ENCODE data around the gene VPREB3. TPM values are rescaled to one million over a fixed set of nuclear protein-coding genes. Genes with fewer than 3 reads are reported as not detected.
A peak's percentile ranks its signal among the peaks of the same experiment; 100 is the strongest.

VPREB3 gene
- total and polyA plus RNA-seq, 10 of the 15 experiments (the other 5 are each of a cell fraction or from before 2014, with no cell fraction given): 0.75 to 79.5 (median 23.8) TPM

DNA sequence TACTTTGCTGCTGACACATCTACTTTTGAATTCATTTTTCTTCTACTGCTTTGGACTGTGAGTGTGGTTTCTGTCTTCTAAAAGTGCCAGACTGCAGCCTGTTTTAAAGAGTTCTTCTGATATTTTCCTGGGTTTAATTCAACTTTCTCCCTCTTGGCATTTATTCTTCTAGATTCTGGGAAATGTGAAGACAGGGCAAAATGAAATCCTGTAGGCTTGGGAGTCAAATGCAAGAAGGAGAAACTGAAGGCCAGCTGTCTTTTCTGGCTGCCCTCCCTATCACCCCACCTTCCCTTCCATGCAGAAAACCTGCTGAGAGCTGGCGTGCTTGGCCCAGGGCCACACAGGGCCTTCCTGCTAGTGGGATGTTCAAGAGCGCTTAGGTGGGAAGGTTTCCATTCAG lies 10.9 kb downstream of the VPREB3 start:
- in situ Hi-C loops (cut with MboI): no loop called here
- Histone ChIP-seq H4K20me1 (ENCODE audit: control insufficient read depth, insufficient read depth) (no peaks in the 10 kb centered on the region), H3K36me3 (ENCODE audit: control insufficient read depth in 2 of 2, insufficient read depth in 2 of 2, low read length in 1 of 2) (no peaks in the 10 kb centered on the region; a peak in 1 of 4 replicates), H3K4me2 (ENCODE audit: control insufficient read depth, insufficient read depth) (no peak overlapping the region), H3K4me1 (ENCODE audit: control insufficient read depth, insufficient read depth, low read length) (no peaks in the 10 kb centered on the region), H3K27me3 (replicated peaks in 1 of 2; ENCODE audit: control insufficient read depth in 2 of 2, insufficient read depth in 2 of 2, low read length in 1 of 2) (no peaks in the 10 kb centered on the region), H3K9me3 (replicated peaks; ENCODE audit: control insufficient read depth, insufficient read depth, low read length) (no peaks in the 10 kb centered on the region; the same call in 2 of the 3 replicates), H3K79me2 (ENCODE audit: control insufficient read depth, insufficient read depth, low read length) (no peaks in the 10 kb centered on the region), H2AFZ (ENCODE audit: control insufficient read depth, low read depth, low read length) (no peak overlapping the region), H3K9ac (ENCODE audit: control insufficient read depth, insufficient read depth, low read length) (no peak overlapping the region), H3K27ac (ENCODE audit: control insufficient read depth, insufficient read depth) (no peak overlapping the region), H3K4me3 (no peak overlapping the region)
- FAIRE-seq: no peak
- no peak for ATAC-seq
- ChIA-PET CTCF (no interaction called here), POLR2A (no interaction called here), RAD21 (ENCODE audit: unreplicated experiment) (no interaction called here), SMC1A (ENCODE audit: uncharacterized antibody, unreplicated experiment) (no interaction called here)
- TF ChIP-seq, protein P1, sequence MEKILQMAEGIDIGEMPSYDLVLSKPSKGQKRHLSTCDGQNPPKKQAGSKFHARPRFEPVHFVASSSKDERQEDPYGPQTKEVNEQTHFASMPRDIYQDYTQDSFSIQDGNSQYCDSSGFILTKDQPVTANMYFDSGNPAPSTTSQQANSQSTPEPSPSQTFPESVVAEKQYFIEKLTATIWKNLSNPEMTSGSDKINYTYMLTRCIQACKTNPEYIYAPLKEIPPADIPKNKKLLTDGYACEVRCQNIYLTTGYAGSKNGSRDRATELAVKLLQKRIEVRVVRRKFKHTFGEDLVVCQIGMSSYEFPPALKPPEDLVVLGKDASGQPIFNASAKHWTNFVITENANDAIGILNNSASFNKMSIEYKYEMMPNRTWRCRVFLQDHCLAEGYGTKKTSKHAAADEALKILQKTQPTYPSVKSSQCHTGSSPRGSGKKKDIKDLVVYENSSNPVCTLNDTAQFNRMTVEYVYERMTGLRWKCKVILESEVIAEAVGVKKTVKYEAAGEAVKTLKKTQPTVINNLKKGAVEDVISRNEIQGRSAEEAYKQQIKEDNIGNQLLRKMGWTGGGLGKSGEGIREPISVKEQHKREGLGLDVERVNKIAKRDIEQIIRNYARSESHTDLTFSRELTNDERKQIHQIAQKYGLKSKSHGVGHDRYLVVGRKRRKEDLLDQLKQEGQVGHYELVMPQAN (conservative IDR thresholded peaks at IDR 0.05): no peak
- no peak for TF ChIP-seq IKZF1 (conservative IDR thresholded peaks at IDR 0.05)
- TF ChIP-seq ZNF24 (IDR thresholded peaks at IDR 0.05): peak; percentile 87
- TF ChIP-seq, protein P2, sequence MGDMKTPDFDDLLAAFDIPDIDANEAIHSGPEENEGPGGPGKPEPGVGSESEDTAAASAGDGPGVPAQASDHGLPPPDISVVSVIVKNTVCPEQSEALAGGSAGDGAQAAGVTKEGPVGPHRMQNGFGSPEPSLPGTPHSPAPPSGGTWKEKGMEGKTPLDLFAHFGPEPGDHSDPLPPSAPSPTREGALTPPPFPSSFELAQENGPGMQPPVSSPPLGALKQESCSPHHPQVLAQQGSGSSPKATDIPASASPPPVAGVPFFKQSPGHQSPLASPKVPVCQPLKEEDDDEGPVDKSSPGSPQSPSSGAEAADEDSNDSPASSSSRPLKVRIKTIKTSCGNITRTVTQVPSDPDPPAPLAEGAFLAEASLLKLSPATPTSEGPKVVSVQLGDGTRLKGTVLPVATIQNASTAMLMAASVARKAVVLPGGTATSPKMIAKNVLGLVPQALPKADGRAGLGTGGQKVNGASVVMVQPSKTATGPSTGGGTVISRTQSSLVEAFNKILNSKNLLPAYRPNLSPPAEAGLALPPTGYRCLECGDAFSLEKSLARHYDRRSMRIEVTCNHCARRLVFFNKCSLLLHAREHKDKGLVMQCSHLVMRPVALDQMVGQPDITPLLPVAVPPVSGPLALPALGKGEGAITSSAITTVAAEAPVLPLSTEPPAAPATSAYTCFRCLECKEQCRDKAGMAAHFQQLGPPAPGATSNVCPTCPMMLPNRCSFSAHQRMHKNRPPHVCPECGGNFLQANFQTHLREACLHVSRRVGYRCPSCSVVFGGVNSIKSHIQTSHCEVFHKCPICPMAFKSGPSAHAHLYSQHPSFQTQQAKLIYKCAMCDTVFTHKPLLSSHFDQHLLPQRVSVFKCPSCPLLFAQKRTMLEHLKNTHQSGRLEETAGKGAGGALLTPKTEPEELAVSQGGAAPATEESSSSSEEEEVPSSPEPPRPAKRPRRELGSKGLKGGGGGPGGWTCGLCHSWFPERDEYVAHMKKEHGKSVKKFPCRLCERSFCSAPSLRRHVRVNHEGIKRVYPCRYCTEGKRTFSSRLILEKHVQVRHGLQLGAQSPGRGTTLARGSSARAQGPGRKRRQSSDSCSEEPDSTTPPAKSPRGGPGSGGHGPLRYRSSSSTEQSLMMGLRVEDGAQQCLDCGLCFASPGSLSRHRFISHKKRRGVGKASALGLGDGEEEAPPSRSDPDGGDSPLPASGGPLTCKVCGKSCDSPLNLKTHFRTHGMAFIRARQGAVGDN (IDR thresholded peaks at IDR 0.05): peak; percentile 96
- TF ChIP-seq ZNF592 (IDR thresholded peaks at IDR 0.05): peak; percentile 97
- TF ChIP-seq TCF12 (IDR thresholded peaks at IDR 0.05; ENCODE audit: low read depth, low read length): no peak
- 97% methylated on average over 2 of the region's 2 CpGs for WGBS (ENCODE audit: insufficient coverage, insufficient replicate concordance, low lambda C conversion rate, missing lambda C conversion rate)
- DNase-seq (ENCODE audit: low read depth, low spot score): no peak
- BruUV-seq (replicated peaks): no TSS peak
- intact Hi-C loops (cut with micrococcal nuclease; ENCODE audit: unreplicated experiment): no loop called here

Data from GM12878 (cell line).